ENCODE data around the gene STAT4.
A peak's percentile ranks its signal among the peaks of the same experiment; 100 is the strongest.

The STAT4 gene

DNA sequence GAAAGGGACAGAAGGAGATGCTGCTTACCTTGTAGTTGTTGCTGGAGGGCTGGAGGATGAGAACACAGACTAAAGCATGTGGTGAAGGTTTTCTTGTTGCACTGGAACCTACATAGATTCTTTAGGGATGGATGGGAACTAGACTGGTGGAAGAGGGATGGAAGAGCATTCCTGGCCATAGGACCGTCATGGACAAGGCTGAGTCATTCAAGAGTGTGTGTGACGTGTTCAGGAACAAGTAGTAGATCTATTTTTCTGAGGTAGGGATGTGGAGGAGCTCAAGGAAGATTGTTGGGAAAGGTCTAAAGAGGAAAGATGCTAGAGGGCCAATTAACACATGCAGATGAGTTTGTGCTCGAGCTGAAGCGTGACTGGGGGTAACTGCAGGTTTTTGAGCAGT lies 6.6 kb downstream of the STAT4 start:
- no peak for DNase-seq

DNA sequence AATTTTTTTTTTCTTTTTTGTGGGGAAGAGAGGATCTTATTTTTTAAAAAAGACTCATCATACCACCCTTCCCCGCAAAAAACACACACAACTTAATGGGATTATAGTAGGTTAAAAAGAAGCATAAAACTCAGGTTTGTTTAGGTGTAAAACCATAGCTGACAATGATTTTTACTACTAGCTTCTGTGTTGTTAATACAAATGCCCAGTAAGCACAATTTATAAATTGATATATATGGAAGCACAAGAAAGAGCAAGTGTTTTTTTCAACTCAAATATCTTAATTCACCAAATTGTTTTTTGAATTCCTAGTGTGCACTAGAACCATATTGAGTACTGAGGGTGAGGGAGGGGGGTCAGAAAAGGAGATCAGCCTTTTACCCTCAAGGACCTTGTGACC lies 7.0 kb downstream of the STAT4 start:
- no peak for DNase-seq

DNA sequence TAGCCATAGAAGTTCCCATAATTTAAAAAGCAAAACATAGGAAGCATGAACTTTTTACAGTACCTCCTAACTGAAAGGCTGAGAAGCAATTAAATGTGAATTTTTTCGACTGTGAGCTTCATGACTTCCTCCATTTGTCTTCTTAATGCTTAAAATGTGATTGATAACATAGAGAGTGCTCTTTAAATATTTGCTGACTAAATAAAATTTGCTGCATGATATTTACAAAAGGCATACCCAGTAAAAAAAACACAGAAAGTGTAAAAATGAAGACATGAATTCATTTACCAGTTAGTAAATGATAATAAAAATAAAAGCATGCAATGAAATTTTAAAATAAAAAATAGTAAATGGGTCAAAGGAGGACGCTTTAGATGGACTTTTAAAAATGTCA lies 21.9 kb downstream of the STAT4 start:
- no peak for DNase-seq

DNA sequence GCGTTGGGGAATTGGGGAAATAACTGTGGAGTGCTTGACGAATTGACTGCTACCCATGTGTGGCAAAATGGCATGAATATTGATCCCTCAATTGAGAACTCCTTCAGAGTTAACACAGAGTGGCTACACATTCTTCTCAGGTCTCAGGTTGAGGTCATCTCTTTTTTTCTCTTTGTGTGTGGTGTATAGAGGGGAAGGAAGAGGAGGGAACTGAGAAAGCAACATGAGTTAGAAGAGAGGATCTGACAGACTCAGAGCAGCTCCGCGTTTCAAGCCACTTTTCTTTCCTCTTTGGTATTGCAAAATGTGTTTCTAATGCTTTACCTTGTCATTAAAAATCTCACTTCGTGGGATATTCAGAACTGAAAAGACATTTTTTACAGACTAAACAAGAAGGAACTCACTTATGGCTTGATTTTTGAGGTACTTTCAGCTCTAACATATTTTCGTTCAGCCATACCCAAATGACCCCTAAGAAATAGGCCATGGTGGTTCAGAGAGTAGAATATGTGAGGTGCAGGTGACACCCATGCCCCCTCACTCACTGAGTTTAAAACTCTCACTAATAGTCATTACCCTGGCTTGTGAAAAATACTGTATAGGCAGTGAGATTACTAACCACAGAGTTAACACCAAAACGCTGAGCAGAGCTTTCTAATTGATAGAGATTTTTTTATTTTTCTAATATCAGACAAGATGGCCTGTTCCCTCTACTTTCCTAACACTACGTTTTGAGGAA lies 22.5 kb downstream of the STAT4 start:
- no peak for DNase-seq

DNA sequence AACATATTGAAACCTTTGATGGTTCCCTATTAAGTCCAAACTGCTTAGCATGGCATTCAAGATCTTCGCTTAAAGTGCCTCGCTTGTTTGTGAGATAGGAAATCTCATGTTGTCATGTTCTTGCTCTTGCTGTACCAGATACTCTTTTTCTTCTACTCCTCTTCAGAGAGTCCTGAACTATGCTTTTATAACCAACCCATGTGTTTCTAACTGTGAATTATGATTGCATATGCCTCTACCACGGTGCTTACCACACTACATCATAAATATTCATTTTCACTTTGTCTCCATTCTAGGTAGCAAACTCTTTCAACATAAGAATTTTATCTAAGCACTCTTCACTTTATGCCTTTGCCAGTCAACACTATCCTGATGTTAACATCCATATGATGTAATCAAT lies 23.6 kb downstream of the STAT4 start:
- no peak for DNase-seq

DNA sequence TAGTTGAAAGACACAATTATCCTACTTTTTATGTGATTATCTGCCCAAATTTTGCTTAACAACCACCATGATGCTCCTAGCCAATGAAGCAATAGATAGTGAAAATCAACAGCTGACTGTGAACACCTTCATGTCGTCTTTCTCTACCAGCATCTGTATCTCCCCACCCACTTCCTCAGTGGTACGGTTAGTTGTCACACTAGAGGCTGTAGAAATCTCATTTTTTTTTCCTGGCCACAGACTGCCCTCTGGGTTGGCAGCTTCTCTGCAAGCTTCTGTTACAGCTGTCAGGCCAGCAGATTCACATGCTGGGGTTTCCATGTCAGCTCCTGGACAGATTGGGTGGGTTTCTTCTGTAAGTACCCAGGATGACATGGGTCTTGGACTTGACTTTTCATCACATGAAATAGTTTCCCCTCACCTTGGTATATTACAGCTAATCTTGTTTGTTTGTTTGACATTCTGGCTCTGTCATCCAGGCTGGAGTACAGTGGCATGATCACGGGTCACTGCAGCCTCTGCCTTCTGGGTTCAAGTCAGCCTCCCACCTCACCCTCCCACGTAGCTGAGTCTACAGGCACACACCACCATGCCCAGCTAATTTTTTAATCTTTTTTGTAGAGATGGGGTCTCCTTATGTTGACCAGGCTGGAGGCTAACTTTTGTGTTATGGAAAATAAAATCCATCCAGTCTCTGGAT lies 24.3 kb downstream of the STAT4 start:
- DNase-seq, result no peak

DNA sequence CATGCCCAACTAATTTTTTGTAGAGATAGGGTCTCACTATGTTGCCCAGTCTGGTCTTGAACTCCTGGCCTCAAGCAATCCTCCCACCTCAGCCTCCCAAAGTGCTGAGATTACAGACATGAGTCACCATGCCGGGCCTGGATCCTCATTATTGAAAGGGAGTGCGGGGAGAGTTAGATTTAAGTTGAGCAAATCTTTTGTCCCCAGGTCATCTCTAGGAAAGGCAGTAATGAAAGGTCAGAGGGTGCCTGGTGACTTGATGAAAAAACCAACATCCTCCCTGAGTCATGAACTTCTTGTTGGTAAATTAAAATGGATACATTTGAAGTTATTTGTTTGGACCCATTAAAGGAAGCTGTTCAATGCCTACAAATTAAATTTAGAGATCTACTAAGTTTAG lies 25.1 kb downstream of the STAT4 start:
- DNase-seq, result no peak

DNA sequence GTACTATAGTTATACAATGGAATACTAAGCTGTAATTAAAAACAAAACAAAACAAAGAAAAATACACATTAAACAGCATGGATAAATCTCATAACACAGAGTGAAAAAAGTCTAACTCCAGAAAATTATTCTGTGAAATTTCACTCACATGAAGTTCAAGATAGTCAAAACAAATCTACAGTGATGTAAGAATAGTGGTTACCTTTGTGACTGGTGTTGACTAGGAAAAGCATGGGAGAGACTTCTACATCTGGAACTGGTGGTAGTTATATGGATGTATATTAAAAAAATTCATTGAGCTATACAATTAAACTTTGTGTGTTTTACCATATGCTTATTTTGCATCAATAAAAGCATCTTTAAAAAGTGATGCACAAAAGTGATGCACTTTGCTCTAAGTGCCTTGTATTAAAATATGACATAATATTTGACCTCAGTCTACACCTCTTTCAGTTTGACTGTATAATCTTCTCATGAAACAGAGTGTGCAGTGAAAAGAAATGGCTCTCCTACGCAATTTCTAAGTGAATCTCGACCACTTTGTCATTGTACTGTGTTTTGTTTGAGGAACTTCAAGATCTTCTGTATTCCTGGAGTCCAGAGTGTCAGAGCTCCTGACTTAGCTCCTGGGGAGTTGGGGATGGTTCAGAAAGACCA lies 28.0 kb downstream of the STAT4 start:
- no peak for DNase-seq

DNA sequence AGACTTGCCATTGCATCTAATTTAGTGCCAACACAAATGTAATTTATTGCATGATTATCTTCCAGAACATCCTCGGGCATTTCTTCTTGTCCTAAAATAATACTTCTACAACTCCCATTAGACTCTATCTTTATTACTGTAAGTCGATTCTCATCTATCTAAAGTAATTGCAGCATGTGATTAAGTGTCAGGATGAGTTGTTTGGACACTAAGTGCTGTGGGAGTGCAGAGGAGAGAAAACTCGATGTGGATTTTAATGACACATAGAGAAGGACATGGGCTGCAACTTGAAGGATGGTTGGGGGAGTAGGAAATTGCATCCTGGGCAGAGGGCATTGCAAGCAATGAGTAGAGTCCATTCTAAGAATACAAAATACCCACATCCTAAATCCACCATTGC lies 33.5 kb downstream of the STAT4 start:
- DNase-seq, result no peak

DNA sequence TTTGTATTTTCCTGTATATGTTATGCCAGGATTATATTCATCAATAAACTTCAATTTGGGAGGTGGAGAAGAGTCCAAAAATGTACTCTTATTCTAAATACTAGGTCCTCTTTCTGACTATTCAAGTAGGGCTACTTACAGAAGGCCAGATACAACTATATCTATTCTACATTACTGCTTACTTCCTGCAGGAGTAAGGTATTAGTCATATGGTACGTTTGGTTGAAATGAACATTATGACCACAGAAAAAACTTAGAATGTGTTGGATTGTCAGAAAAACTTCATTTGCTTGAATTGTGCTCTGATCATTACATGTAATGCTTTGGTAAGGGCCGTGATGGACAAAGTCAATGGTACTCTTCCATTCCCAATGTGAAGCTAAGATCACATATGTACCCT lies 35.0 kb downstream of the STAT4 start:
- DNase-seq, result peak; percentile 47

DNA sequence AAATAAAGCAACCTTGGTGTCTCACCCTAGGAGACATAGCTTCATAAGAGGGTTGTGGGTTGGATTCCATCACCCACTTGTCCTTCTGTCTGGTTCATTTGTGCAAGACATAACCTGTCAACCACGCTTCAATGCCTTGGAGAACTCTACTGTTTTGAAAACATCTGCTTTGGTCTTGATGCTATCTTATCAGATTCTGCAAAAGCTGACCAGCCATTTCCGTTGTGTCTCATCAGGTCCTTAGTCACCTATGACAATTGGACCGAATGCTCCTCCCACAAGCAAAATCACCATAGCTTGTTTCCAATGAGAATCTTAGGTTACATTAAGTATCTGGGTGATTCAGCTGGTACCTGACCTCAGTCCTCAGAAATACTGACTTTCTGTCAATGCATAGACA lies 35.4 kb downstream of the STAT4 start:
- no peak for DNase-seq

DNA sequence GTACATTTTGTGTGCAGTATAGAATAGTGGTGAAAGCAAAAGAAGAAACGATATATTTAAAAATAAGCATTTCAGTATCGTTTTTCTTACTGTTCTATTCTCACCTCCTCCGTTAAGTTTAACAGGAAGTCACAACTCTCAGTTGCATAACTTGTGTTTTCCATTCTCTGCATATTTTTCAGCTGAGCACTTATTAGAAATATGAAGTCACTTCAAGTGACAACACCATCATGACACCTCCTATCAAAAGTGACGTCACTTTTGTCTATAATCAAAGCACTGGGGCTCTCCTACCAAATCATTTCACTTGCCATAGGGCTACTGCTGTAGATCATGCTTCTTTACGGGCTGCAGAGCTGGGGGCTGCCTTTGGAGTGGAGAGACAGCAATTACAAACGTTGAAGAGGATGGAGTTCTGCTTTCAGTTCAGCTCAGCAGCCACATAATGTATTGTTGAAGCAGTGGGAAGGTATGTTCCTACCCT lies 36.3 kb downstream of the STAT4 start:
- DNase-seq, result peak; percentile 34

DNA sequence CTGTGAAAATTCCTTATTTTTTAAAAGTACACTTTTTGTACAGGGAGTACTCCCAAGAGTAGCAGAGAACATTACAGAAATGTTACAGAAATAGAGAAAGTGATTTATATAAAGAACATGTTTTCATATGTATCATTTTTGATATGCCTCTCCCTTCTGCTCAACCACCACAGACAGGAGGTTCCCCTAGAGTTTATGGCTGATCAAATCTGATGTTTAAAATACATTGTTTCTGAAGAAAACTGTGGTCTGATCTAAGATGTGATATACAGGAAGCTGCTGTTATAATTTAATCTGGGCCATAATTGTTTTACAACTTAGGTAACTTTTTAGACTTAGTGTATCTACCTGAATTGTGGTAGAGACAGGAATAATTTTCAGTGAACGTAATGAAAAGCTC lies 37.0 kb downstream of the STAT4 start:
- no peak for DNase-seq

DNA sequence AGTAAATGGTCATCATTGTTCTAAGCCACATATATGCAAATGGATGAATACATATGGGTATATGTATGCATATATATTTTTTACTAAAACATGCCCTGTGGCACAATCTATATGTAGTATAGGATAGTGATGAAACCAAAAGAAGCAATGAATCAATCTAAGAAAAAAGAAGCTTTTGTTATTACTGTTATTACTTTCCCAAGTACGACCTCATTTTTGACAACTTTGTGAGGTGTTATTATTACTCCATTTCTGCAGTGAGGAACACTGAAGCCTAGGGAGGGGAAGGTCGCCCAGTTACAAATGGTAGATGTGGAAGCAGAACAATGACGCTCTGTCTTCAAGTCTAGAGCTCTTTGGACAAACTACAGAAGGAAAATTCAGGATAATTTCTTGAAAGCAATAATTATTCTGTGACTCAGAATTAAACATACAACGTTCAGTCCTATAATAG lies 38.3 kb downstream of the STAT4 start:
- no peak for DNase-seq

DNA sequence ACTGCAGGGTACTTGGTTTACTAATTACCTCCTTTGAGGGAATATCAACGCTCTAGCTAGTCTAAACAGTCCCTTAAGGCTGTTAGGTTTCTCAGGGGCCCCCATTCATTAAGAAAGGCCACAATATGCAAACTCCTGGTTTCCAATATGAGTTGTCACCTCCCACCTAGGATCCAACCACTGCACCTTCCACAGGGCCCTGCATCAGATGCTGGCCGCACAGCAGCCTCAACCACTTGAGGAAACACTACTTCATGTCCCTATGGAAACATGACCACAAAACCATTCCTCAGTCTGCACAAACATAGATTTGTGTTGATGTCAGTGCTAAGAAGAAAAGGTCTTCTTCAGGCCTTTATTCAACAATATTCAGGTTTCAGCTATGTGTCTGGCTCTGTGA lies 40.9 kb downstream of the STAT4 start:
- DNase-seq, result no peak

DNA sequence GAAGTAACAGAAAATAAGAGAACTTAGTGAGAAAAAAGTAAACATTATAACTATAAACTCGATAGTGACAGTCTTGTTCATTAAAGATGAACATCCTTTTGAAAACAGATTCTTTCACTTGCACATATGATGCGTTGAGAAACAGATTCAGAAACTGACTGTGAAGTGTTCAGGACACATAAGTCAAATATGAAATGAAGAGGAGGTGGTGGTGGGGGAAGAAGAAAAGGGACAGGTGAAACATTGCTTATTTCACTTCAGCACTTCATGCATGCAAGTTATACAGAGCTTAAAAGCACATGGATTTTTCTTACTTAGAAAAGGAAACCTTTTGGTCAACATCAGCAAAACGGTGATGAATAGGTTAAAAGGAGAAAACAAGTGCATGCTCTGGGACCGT lies 42.5 kb downstream of the STAT4 start:
- no peak for DNase-seq

DNA sequence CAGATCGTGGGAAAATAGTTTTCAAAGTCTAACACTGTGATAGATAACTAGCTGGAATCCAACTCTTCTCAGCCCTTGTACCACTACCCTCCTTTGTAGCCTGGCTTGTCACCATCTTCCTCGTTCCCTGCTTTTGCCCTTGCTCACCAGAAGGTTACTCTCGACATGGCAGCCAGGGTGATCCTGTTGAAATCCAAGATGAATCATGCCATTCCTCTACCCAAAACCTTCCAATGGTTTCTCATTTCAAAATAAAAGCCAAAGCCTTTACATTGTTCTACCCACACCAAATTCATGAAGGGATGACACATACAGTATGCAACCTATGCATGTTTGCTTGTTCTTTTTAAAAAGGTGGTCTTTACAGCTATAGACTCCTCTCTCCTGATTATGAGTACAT lies 45.7 kb downstream of the STAT4 start:
- DNase-seq, result peak; percentile 51

DNA sequence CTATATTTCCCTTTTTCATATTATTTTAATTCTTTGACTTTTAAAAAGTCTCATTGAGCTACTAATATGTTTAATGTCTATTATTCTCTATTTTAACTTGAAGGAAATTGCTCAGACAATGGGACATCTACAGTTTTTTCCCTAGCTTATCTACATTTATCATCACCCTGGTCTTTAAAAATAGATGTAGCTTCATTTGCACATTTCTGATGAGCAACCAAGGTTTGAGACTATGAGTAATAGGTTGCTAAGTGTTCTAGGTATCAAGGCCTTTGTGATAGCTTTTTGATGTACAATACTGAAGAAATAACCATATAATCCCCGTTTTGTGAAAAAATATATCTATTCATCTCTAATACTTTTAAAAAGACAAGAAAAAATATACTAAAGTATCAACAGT lies 47.0 kb downstream of the STAT4 start:
- no peak for DNase-seq

DNA sequence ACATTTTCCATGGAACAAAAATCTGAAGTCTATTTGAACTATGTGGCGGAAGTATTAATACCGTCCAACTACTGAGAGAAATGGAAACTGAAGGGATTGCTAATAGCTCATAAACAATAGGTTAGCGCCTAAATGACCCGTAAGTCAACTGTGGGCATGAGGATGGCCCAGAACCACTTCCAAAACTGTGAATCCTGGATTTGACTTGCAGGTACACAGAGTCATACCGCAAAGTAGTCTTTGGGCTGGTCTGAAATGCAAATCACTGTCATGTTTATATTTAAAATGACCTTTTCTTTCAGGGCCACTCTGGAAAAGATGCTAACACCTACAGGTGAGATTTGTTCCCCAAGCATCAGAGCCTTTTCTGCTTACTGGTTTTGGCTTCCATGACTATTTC lies 50.6 kb downstream of the STAT4 start:
- no peak for DNase-seq

DNA sequence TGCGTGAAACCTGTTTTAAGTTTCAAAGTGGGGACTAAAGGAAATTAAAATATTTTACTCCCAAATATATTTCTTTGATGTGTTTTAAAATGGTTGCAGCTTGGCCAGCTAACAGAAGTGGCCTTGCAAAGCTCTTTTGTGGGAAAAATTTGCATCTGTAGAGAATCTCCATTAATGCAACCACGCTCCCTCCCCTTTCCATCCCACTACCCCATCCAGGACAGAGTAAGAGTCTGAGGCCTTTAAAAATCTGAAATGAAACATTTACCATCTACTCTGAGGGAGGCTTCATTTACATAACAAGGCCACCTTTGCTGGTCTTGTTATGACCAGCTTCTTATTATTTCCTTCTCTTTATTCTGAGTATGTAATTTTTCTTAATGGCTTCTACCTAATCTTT lies 63.5 kb downstream of the STAT4 start:
- DNase-seq, result no peak

DNA sequence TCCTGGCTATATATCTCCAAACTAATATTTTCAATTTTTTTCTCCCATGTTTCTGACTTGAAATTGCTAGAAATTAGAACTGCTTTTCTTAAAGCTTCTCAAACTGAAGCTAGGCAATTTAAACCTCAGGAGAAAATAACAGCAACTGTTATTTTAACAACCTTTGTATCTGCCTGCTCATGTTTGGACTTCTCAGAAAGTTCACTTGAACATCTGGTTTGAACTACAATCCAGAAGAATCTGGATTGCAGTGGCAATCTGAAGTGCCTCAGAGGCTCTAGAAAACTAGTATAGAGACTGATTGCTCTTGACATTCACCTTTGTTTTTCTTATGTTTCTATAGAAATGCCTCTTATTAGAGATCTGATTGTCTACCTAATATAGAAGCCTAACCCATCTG lies 64.1 kb downstream of the STAT4 start:
- no peak for DNase-seq

DNA sequence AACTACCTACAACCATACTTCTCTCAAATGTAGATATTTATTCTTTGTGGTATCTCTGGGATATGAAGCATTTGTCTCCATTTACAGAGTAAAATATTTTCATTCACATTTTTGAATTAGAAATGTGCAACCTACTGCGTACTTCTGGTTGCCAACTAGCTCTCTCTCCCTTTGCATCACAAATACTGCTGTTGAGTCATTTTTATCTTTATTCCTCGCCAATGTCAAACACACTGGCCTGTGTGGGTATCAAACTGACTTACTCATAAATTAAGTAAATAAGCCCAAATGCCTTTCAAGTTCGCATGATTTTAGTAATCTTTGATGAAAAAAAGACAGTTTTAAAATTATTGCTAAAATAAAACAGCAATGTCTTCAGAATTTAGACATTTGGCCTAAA lies 67.3 kb downstream of the STAT4 start:
- no peak for DNase-seq

DNA sequence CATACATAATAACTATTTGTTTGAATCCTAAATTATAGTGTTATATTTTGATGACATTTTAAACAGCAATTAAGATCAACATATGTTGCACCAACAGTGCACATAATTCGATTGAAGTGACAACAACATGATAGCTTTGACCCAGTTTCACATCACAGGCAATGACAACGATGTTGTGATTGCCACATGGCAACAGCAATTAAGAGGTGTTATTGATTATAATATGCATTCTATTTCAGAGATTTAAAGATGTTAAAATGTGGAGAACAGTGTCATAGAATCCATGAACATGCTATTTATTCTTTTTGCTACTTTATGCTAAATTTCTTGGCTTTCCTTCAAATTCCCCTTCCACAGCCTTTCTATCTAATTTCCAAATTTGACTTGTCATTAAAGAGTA lies 68.5 kb downstream of the STAT4 start:
- DNase-seq, result no peak

Data from HCEC 1CT (cell line).